GM21360 (cell line): Measurements from ENCODE around the gene ERP44.
"Not testable (repeated sequence)": the region's sequence is repeated elsewhere in the genome, so short reads cannot be mapped to it uniquely, and the experiment has no call there.

Source experiments
- ATAC-seq: cut with Tn5 transposase; IDR thresholded peaks from one replicate; pipeline ENCODE4 v1.9.1; 2021; ENCODE audit warnings: mild to moderate bottlenecking, moderate library complexity; ENCODE audit not compliant: unreplicated experiment

Gene ERP44

DNA sequence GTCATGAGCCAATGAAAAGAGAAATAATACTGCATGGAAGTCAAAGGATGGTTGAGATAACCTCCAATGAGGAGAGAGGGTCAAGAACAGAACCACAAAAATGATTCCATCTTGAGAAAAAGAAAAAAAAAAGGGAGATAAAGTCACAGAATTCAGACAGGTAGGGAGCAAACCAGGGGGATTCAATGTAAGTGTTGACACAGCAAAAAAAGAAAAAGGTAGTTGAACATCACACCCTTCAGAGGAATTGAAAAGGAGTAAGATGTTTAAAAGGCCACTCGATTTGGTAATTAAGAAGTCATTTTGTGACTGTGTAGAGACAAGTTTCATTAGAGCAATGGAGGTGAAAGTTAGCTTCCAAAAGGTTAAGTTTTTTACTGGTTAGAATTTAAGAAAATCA lies 79.3 kb downstream of the ERP44 start:
- no peak for ATAC-seq

DNA sequence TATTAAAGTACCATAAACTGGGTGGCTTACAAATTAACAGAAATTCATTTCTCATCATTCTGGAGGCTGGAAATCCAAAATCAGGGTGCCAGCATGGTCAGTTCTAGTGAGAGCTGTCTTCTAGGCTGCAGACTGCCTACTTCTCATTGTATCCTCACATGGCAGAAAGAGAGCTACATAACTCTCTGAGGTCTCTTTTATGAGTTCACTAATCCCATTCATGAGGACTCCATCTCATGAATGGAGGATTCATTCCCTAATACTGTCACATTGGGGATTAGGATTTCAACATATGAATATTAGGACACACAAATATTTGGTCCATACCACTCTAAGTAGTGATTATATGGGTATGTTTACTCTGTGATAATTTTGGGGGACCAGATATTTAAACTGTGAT lies 84.0 kb downstream of the ERP44 start:
- ATAC-seq = no peak

DNA sequence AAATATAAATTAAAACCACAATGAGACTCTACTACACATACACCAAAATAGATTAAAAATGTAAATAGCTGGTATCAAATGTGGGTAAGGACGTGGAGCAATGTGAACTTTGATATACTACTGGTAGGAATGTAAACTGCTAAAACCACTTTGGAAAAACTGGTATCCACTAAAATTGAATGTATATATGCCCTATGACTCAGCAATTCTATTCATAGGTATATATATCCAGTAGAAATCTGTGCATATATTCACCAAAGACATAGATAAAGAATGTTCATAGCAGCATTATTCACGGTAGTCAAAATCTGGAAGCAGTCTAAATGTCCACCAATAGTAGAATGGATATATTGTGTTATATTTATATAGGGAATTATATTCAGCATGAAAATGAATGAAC lies 85.2 kb downstream of the ERP44 start:
- ATAC-seq = no peak

DNA sequence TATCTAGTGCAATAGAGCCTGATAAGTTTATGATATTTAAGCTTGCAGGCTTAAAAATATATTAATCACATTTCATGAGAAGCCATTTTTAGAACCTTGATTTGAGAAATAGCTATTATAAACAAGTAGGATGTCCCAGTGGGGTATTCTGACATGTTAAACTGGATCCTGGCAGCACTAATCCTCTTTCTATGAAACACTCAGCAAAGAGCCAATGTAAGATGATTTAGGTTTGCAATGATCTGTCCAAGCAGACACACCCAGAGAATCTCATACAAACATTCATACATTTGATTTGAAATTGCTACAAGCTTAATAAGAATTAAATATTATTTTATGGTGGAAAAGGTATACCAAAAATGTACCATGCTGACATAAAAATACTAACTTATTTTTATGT lies 86.5 kb downstream of the ERP44 start:
- no peak for ATAC-seq

DNA sequence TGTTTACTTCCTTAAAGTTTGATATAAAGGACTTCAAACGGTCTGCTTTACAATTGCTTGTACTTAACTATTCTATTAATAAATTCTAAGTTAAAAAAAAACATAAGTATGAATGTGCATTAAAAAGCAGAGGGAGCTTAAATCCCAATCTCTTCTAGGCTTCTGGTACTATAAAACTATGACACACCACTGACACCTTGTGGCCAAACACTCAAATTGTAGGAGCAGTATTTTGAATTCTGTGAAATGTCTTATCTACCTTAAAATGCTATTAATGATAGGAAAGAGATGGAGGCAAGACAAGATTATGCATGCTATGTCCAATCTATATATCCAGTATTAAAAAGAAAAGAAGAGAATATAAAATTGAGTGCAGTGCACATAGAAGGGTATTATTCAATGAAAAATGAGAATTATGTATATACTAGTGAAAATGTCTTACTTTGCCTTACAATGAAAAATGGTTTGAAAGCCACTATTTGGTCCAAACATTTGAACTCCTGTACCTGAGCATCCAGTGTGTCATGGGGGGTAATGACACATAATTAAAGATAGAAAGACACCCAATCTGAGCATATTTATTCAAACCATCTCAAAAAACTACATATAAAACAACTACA lies 87.6 kb downstream of the ERP44 start:
- ATAC-seq = no peak

DNA sequence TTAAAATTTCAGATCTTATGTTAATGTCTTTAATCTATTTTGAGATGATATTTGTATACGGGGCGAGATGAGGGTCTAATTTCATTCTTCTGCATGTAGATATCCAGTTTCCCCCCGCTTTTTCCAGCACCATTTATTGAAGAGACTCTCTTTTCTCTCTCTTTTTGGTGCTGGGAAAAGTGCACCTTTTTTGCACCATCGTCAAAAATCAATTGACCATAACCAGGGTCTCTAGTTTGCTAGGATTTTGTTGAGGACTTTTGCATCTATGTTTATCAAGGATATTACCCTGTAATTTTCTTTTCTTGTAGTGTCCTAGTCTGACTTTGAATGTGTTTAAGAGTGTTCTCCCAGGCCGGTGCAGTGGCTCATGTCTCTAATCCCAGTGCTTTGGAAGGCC lies 99.0 kb downstream of the ERP44 start:
- no peak for ATAC-seq

DNA sequence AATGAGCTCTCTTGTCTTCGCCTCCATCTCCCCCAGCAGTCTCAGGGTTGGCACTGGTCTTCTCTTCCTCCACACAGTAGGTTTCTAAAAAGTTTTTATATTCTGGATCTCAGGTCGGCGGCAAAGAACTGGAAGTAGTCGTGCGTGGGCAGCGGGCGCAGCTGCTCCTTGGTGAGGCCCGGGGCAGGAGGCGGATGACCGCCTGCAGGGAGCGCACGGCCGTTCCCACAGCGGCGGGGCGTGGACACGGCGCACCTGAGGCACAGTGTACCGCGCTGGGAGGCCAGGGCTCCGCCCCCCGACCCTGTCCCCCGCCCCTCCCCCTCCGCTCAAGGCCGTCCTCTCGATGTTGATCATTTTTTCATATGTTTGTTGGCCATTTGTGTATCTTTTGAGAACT lies 99.9 kb downstream of the ERP44 start:
- ATAC-seq = no peak

DNA sequence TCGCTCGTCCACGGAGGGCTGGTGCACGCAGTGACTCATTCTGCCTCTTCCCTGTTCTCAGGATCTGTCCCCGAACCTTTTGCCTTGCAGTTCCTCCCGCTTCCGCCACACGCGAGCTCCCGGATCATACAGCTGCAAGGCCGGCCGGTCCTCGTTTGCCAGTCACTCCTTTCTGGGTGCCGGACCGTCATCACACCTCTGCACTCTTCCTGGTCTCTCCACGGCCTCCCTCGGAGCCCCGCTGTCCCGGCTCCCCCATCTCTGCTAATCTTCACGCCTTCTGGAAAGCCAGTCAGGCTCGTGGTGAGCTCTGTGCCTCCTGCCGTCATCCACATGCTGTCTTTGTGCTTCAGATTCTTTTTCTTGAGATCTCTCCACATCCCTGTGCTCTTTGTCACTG lies 100.5 kb downstream of the ERP44 start:
- ATAC-seq = no peak

DNA sequence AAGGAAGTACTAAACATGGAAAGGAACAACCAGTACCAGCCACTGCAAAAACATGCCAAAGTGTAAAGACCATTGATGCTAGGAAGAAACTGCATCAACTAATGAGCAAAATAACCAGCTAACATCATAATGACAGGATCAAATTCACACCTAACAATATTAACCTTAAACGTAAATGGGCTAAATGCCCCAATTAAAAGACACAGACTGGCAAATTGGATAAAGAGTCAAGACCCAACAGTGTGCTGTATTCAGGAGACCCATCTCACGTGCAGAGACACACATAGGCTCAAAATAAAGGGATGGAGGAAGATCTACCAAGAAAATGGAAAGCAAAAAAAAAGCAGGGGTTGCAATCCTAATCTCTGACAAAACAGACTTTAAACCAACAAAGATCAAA lies 108.3 kb downstream of the ERP44 start:
- not testable (repeated sequence) for ATAC-seq

DNA sequence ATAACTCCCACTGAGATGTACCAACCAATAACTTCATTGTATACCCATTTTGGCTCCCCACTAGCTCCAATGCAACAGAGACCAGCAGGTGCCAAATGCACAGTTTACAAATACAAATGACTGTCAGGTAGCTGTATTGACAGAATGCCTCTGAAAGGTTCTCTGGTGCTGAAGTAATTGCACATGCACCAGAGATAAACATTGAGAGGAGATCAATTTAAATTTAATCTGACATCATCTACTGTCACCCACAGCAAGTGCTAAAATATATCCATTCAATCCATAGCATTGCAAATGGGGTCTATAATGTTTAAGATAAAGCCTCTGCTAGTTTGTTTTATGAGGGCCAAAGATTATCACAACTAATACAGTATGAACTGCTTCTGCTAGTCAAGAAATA lies 112.2 kb downstream of the ERP44 start:
- no peak for ATAC-seq

DNA sequence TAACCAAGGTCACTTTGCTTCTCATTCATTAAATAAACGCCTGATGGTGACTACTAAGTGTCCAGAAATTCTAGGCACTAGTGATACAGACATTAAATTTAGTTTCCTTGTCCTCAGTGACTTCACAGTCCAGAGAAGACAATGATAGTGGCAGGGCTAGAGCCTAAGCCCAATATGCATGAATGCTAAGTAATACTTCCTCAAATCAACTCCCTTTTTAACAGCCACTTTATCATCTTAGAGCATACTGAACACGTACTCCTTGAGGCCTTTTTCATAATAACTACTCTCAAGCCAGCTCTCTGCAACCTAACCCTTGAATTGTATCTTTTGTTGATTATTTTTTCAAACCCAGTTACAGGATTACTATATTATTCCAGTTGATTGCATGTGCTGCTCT lies 118.2 kb downstream of the ERP44 start:
- no peak for ATAC-seq

DNA sequence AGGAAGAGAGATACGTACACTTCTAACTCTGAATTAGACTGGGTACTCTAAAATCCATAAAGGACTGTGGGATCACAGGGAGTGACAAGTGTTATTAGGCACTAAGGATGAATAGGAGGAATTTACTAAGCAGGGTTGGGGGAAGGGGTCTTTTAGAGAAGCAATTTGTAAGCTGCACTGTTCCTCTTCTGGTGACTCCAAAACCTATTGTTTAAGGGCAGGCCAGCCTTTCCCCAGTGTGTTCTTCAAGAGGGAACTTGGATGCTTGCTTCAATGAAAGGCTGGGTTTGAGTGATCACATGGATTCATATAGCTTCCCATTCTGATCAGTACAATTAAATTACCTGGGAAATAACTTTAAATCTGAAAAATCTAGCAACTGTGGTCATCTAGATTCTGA lies 120.6 kb downstream of the ERP44 start:
- no peak for ATAC-seq

DNA sequence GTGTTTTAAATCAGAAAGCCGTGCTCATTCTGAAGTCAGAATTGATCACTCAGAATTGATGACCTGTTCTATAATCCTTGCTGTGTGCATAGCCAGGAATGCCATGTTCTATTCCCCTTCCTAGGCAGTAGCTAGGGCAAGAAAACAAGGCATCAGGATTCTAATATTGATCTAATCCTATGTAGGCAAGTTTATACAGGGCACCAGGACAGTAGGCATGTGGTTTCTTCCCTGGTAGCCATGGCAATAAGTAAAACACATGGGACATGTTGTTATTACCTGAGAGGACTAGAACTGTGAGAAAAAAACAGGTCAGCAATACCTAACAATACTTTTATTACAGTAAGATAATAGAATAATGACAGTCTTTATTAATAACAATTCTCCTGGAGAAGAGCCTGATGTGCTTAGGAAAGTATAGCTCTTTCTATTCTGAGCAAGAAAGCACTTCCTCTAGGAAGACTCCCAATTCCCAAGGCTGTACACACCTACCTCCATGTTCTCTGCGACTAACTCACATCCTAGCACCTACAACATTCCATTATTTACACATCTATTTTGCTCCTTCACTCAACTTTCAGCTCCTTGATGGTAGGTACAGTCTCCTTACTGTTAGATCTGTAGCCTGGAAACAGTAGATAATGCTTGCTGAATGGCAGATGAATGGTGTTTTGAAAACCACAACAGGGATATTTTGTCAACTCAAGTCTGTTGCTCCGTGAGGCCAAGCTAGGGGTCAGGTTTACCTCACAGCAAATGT lies 121.6 kb downstream of the ERP44 start:
- ATAC-seq = no peak

DNA sequence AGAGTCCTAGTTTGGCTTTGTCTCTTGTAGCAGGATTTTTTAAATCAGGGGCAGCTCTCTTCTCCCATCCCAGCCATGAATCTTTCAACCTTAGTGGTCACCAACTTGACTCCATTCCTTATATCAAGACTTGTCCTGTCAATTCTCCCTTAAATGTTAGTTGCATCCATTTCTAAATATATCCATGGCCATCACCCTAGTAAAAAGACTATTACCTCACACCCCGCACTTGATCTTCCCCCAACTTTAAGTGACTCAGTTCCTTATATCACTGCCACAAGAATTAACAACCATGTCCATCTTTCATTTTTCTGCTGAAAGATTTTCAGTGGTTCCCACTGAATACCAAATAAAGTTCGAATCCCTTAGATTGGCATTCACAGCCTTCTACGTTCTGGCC lies 125.3 kb downstream of the ERP44 start:
- ATAC-seq = no peak

DNA sequence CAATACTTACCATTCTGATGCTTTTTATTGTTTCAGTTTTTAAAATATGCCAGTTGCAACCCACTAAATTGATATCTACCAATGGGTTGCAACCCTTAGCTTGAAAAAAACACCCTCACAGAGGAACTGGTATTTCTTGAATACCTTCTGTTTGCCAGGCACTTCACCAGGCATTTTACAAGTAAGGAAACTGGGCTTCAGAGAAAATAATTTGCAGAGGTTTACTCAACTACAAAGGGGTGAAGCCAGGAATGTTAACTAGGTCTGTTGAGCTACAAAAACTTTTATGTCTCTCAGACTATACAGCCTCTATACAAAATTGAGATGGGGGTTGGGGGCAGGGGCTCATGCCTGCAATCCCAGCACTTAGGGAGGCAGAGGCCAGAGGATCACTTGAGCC lies 127.4 kb downstream of the ERP44 start:
- no peak for ATAC-seq

DNA sequence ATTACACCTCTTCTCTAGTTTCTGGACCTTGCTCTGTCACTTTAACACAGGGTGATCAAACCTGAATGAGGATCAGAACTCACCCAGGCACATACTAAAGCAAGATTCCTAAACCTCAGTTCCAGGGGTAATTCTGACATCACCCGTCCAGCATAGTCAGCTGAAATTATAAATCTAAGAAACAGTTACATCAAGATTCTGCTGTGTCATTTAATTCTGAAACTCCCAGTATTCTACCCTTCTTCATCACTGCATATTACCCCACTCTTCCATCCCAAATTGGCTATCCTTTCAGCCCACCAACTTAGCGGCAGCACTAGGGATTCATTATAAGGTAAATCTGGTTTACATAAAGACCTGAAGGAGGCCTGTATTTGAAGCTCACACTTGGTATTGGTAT lies 128.3 kb downstream of the ERP44 start:
- ATAC-seq = no peak

DNA sequence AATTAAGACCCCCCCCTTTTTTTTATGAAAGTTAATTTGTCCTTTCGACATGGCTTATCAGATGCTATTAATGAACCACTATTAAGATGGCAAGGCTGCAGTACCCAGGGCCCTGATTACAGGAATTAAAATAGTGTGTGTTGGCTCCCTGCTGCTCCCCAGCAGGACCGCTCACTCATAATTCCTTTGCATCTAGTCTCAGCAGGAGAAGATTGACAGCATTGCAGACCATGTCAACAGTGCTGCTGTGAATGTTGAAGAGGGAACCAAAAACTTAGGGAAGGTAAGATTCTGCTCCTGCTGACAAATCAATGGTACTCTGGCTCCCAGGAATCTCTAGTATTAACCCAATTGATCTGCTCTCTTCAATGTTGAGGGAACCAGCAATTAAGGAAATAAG lies 131.3 kb downstream of the ERP44 start:
- no peak for ATAC-seq

DNA sequence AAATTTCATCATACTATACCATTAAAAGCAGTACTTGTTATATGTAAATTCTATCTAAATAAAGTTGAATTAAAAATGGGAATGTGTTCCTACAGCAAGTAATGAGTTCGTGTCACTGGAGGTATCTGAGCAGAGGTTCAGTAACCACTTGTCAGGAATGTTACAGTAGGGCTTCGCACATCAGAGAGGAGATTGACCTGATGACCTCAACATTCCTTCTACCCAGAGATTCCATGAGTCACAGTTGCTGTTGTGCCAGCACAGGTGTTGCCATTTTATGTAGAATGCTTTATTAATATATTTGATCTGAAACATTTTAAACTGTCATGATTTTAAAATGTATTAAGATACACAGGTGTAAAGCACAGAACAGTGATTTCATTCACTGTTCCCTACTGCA lies 132.1 kb downstream of the ERP44 start:
- ATAC-seq = no peak

DNA sequence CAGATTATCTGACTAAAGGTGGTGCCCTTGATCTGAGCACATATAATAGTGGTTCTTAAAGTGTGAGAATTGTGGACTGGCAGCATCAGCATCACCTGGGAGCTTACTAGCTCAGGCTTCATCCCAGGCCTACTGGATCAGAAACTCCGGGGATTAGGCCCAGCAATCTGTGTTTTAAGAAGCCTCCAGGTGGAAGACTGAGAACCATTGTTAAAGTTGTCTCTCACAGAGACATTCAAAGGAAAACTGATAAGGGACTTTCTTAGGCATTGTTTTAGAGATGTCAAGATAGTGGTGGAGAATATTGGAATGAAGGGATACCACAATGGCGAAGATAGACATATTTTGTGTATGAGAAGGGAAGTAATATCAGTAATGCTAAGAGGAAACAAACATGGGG lies 132.8 kb downstream of the ERP44 start:
- ATAC-seq = no peak

DNA sequence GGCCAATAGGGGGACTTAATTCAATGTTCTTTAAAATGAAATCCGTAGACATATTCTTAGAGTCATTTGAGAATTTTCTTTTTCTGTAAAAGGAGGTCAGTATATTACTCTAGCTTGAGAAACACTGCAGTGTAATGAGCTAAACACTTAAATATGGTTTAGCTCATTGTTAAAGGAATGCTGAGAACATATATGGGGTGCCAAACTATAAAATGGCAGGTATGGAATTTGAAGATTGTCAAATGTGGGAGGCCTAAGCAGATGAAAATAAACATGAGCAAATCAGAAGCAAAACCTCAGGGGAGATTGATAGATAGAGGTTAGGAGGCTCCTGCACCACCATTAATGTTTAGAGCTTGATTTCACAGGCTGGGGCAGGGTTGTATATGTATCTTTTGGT lies 134.5 kb downstream of the ERP44 start:
- ATAC-seq = no peak

DNA sequence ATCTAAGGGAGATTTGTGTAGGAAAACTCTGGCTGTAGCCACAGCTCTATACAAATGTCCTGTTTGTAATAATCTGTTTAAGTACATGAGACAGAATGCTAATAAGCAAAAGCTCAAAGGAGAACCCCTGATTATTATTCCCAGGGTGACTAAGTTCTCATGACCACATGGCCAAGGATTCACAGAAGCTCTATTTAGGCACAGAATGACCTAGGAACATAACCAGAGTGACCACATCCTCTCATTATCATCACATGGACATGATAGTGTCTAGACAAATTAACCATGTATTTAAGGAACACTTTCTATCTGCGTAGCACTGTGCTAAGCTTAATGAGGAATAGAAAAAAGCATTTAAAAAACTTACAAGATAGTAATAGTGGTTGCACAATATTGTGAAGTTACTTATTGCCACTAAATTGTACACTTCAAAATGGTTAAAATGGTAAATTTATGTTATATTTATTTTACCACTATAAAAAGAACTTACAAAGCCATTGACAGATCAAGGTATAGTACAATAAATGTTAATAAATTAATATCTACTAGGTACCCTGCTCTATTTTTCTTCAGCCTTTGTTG lies 136.0 kb downstream of the ERP44 start:
- ATAC-seq = no peak

DNA sequence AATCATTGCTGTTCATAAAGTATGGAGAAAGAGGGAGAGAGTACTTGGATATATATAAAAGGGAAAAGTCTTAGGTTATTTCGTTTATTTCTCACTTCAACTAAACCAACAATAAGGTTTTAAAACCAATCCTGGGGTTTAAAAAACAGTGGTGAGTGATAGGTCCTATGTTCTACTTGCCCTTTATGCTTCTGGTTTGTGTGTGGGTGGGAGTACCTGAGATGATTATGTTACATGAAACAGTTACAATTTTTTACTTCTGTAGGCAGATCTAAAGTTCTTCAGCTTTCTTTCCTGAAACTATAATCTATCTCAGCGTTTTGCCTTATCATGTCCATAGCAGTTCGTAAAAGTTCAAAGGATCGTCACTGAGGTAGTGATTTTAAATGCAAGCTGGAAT lies 143.2 kb downstream of the ERP44 start:
- ATAC-seq = no peak

DNA sequence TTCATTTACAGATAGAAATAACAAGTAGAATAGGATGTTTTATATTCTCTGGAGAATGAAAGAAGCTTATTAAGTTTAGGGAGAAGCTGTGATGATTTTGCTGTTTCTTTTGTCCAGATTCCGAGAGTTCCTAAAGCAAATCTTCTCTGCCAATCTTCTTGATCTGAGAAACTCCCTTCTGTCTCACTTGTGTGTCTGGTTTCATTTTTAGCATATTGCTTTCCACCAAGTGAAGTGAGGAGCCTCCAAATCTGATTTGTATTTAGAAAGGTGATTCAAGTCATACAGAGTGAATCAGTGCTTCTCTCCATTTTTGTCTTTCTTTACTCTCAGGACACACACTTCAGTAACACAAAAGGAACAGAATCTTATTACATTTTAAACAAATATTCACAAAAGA lies 144.0 kb downstream of the ERP44 start:
- peak; percentile 76 for ATAC-seq
